GM12878 (cell line): ENCODE data around the gene RPL27A. TPM values are rescaled to one million over a fixed set of nuclear protein-coding genes. Genes with fewer than 3 reads are reported as not detected.
A peak's percentile ranks its signal among the peaks of the same experiment; 100 is the strongest.

ENCODE experiments used
- ATAC-seq: fragments of 200-7000 bp; cut with Tn5 transposase; 3 replicates; pipeline ENCODE4 v1.9.1; 2020; ENCODE audit warnings: mild to moderate bottlenecking, moderate library complexity
- BruUV-seq: library from RNA; stranded (reverse); fragments of 400-500 nt; replicated peaks from 2 replicates; lab custom pipeline; 2021; lab: Mats Ljungman, UMichigan
- CTCF ChIA-PET: fragments of 300-600 bp; sonication (Branson Sonifier 250); formaldehyde crosslinking; extraction: SDS; loops from one replicate; lab custom pipeline; 2021; ENCODE audit warnings: inconsistent platforms; lab: Yijun Ruan, JAX
- POLR2A ChIA-PET: fragments of 350-600 bp; formaldehyde crosslinking; extraction: SDS; loops from one replicate; lab custom pipeline; 2021; ENCODE audit warnings: inconsistent platforms; lab: Charles Lee
- RAD21 ChIA-PET: fragments of 300-600 bp; sonication (Branson Sonifier 250); formaldehyde crosslinking; loops from one replicate; lab custom pipeline; 2023; ENCODE audit warnings: antibody characterized with exemption; ENCODE audit not compliant: unreplicated experiment; lab: Charles Lee
- SMC1A ChIA-PET: fragments of 300-600 bp; sonication (Branson Sonifier 250); formaldehyde crosslinking; loops from one replicate; lab custom pipeline; 2023; ENCODE audit not compliant: unreplicated experiment, uncharacterized antibody; lab: Charles Lee
- DNase-seq: peaks from one replicate; pipeline ENCODE4 v3.0.0-alpha.2; 2011; ENCODE audit warnings: low read depth, low spot score
- FAIRE-seq: peaks from 3 replicates; lab custom pipeline; 2011; peaks lifted over from hg19 to GRCh38; lab: Jason Lieb, UNC
- H2AFZ ChIP-seq: 2 replicates; pipeline ENCODE4 v1.6.0; 2011; ENCODE audit warnings: low read depth, low read length, control low read depth; ENCODE audit not compliant: control insufficient read depth
- H3K27ac ChIP-seq: 2 replicates; pipeline ENCODE4 v1.5.1; 2011; ENCODE audit warnings: control low read depth; ENCODE audit not compliant: control insufficient read depth, insufficient read depth
- H3K27me3 ChIP-seq, 2 experiments: replicated peaks in 1 of 2; 2 replicates each; pipeline versions ENCODE4 v1.6.0 to v1.6.1; 2011; ENCODE audit warnings: low read length in 1 of 2; ENCODE audit not compliant: control insufficient read depth in 2 of 2, insufficient read depth in 2 of 2
- H3K36me3 ChIP-seq, 2 experiments: 2 replicates each; pipeline ENCODE4 v1.5.1; 2011; ENCODE audit warnings: low read length in 1 of 2; ENCODE audit not compliant: control insufficient read depth in 2 of 2, insufficient read depth in 2 of 2
- H3K4me1 ChIP-seq: 2 replicates; pipeline ENCODE4 v1.6.1; 2011; ENCODE audit warnings: mild to moderate bottlenecking, low read length, moderate library complexity, mixed read lengths; ENCODE audit not compliant: control insufficient read depth, insufficient read depth
- H3K4me2 ChIP-seq: 2 replicates; pipeline ENCODE4 v1.6.0; 2011; ENCODE audit warnings: control low read depth; ENCODE audit not compliant: control insufficient read depth, insufficient read depth
- H3K4me3 ChIP-seq: fragments of 200-600 bp; sonication (generic); 2 replicates; pipeline ENCODE4 v1.5.1; 2016
- H3K79me2 ChIP-seq: 2 replicates; pipeline ENCODE4 v1.6.0; 2011; ENCODE audit warnings: low read length; ENCODE audit not compliant: control insufficient read depth, insufficient read depth
- H3K9ac ChIP-seq: 2 replicates; pipeline ENCODE4 v1.8.0; 2011; ENCODE audit warnings: low read length, control low read depth, mixed read lengths; ENCODE audit not compliant: control insufficient read depth, insufficient read depth
- H3K9me3 ChIP-seq: replicated peaks from 3 replicates; pipeline ENCODE4 v1.5.1; 2011; ENCODE audit warnings: mild to moderate bottlenecking, low read length; ENCODE audit not compliant: control insufficient read depth, insufficient read depth
- H4K20me1 ChIP-seq: 2 replicates; pipeline ENCODE4 v1.6.0; 2011; ENCODE audit not compliant: control insufficient read depth, insufficient read depth
- CREB1 ChIP-seq: IDR thresholded peaks from 2 replicates; pipeline ENCODE4 v1.6.1; 2012; ENCODE audit warnings: low read depth, mild to moderate bottlenecking, inconsistent platforms
- CREM ChIP-seq: IDR thresholded peaks from 2 replicates; pipeline ENCODE4 v1.6.1; 2014; ENCODE audit warnings: antibody characterized with exemption, low read depth
- GATAD2B ChIP-seq: fragments of 450-650 bp; conservative IDR thresholded peaks from 2 replicates; pipeline ENCODE4 v1.6.1; 2017; ENCODE audit warnings: low read depth, mild to moderate bottlenecking, moderate library complexity
- IKZF1 ChIP-seq: fragments of 450-650 bp; conservative IDR thresholded peaks from 2 replicates; pipeline ENCODE4 v1.6.1; 2017; ENCODE audit warnings: antibody characterized with exemption, mild to moderate bottlenecking
- IKZF2 ChIP-seq, 2 experiments: fragments of 450-650 bp; IDR thresholded peaks; 2 replicates each; pipeline ENCODE4 v1.6.1; 2017; ENCODE audit warnings: mild to moderate bottlenecking in 2 of 2, moderate library complexity in 2 of 2
- JUND ChIP-seq: IDR thresholded peaks from 2 replicates; pipeline ENCODE4 v1.6.1; 2012; ENCODE audit warnings: low read depth, mild to moderate bottlenecking, low read length, improper control_type of control experiment, moderate library complexity
- LARP7 ChIP-seq: fragments of 450-650 bp; IDR thresholded peaks from 2 replicates; pipeline ENCODE4 v1.6.1; 2017; ENCODE audit warnings: mild to moderate bottlenecking
- MTA2 ChIP-seq: fragments of 450-650 bp; IDR thresholded peaks from 2 replicates; pipeline ENCODE4 v1.6.1; 2016; ENCODE audit warnings: low read depth, mild to moderate bottlenecking, moderate library complexity
- MTA3 ChIP-seq: IDR thresholded peaks from 2 replicates; pipeline ENCODE4 v1.6.1; 2012; ENCODE audit warnings: low read length, inconsistent platforms, borderline replicate concordance
- NFYB ChIP-seq: IDR thresholded peaks from 2 replicates; pipeline ENCODE4 v1.6.1; 2011; ENCODE audit warnings: low read depth, mild to moderate bottlenecking, low read length, improper control_type of control experiment, moderate library complexity; ENCODE audit not compliant: insufficient read depth
- NR2C1 ChIP-seq: fragments of 450-650 bp; IDR thresholded peaks from 2 replicates; pipeline ENCODE4 v1.6.1; 2017; ENCODE audit warnings: antibody characterized with exemption, mild to moderate bottlenecking, moderate library complexity
- POLR2AphosphoS5 ChIP-seq: IDR thresholded peaks from 2 replicates; pipeline ENCODE4 v1.6.1; 2011; ENCODE audit warnings: mild to moderate bottlenecking, low read length, inconsistent platforms
- RAD21 ChIP-seq: IDR thresholded peaks from 2 replicates; pipeline ENCODE4 v1.6.1; 2011; ENCODE audit warnings: mild to moderate bottlenecking, low read depth, low read length, moderate library complexity; ENCODE audit not compliant: insufficient read depth
- ZNF274 ChIP-seq: IDR thresholded peaks from one replicate; pipeline ENCODE4 v1.8.0; 2011; ENCODE audit not compliant: insufficient read length, insufficient read depth
- ZNF622 ChIP-seq: fragments of 450-650 bp; IDR thresholded peaks from 2 replicates; pipeline ENCODE4 v1.6.1; 2017; ENCODE audit warnings: mild to moderate bottlenecking, inconsistent platforms
- WGBS: methylation state at CpG from one replicate; pipeline ENCODE4 v1.1.6; 2016; ENCODE audit warnings: low lambda C conversion rate; ENCODE audit not compliant: insufficient replicate concordance, insufficient coverage; ENCODE audit errors: missing lambda C conversion rate; 5-methylcytosine and 5-hydroxymethylcytosine counted together
- in situ Hi-C: fragments of 300-500 bp; cut with MboI; formaldehyde crosslinking; loops from 9 replicates; pipeline ENCODE4 v1.14.3; 2018; ENCODE audit warnings: mixed read lengths
- intact Hi-C: fragments of 100-400 bp; cut with micrococcal nuclease; formaldehyde crosslinking; loops from one replicate; pipeline ENCODE4 v1.14.2; 2022; ENCODE audit not compliant: unreplicated experiment
- polyA plus RNA-seq, 11 experiments: library from polyadenylated mRNA; depleted of rRNA in 4 of 11; unstranded in 6 of 11; stranded (reverse) in 5 of 11; fragments of >200 nt; fragmentation: Nextera tagmentation in 4 of 11; fragmentation: Illumina TruSeq in 1 of 11; extraction: Ambion mirVana in 4 of 11; extraction: Trizol in 1 of 11; gene quantifications; 1 replicate in 1 of 11; 2 replicates in 10 of 11; pipeline versions ENCODE4 v1.2.1 to v1.2.3, GENCODE V29; 2011 to 2016; ENCODE audit warnings: inconsistent platforms in 2 of 11, missing spikeins in 2 of 11, low read depth in 1 of 11
- total RNA-seq, 4 experiments: library from RNA; depleted of rRNA in 3 of 4; stranded (reverse); fragments of >200 nt in 3 of 4; fragmentation: Illumina TruSeq in 1 of 4; extraction: Trizol in 1 of 4; gene quantifications; 2 replicates each; pipeline versions ENCODE4 v1.2.1 to v1.2.3, GENCODE V29; 2013 to 2021
- TF ChIP-seq, protein P1 (sequence below): IDR thresholded peaks from 2 replicates; pipeline ENCODE4 v1.6.1; 2012; ENCODE audit warnings: low read length, inconsistent platforms
- TF ChIP-seq, protein P2 (sequence below): fragments of 450-650 bp; IDR thresholded peaks from 2 replicates; pipeline ENCODE4 v1.6.1; 2017; ENCODE audit warnings: low read depth, mild to moderate bottlenecking, moderate library complexity
- TF ChIP-seq, protein P3 (sequence below): IDR thresholded peaks from 2 replicates; pipeline ENCODE4 v1.6.1; 2012; ENCODE audit warnings: low read depth, low read length, improper control_type of control experiment
- TF ChIP-seq, protein P4 (sequence below): fragments of 450-650 bp; conservative IDR thresholded peaks from 2 replicates; pipeline ENCODE4 v1.6.1; 2017; ENCODE audit warnings: mild to moderate bottlenecking, moderate library complexity

RPL27A gene
- total and polyA plus RNA-seq, 10 of the 15 experiments (the other 5 are each of a cell fraction or from before 2014, with no cell fraction given), result 978 to 4,776 (median 1,959) TPM

DNA sequence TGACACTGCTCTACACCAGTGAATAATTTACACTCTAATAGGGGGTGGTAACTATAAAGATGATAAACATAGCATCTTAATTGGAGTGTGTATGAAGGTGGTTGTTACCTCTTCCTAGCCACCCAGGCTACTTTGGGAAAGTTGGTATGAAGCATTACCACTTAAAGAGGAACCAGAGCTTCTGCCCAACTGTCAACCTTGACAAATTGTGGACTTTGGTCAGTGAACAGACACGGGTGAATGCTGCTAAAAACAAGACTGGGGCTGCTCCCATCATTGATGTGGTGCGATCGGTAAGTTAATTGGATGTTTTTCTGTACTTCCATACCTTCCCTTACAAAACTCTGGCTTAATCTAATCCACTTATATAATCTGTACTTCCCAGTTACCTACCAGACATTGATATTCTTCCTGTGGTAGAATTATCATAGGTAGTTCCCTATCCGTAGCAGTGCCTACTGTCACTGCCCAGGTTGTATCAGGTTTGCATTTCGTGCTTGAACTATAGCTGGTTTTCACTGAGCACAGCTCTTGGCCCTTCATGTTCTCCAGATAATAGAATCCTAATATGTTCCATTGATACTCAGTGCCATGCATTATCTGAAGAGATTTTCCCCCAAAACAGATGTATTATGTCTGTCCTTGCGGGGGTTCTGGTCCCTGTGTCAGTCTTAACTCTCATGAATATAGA, 2.2 kb downstream of the RPL27A start:
- RAD21 ChIA-PET, result no interaction called here
- Histone ChIP-seq H3K9me3 (no peaks in the 10 kb centered on the region), H3K27me3 (no peaks in the 10 kb centered on the region), H3K9ac (peak overlapping the region; percentile 100), H3K4me3 (peak overlapping the region; percentile 88), H3K4me1 (peaks cover 26% of the 10 kb centered on the region), H3K79me2 (peaks cover 65% of the 10 kb centered on the region), H3K4me2 (peak overlapping the region; percentile 81), H2AFZ (no peak overlapping the region), H3K27ac (peak overlapping the region; percentile 99), H4K20me1 (peaks cover 5% of the 10 kb centered on the region; the same call in 1 of the 2 replicates), H3K36me3 (peaks cover 8 to 22% of the 10 kb centered on the region in 2 experiments)
- POLR2A ChIA-PET, result no interaction called here
- intact Hi-C loops (loop anchor here (1.0 to 10.0 kb wide), 4 partner anchors 129 to 383 kb away; partner anchors contain the start of gene AKIP1), in situ Hi-C loops (loop anchor here (5.0 kb wide), 1 partner anchor 273 kb away; no protein-coding TSS in a partner anchor)
- ATAC-seq, result no peak
- FAIRE-seq, result no peak
- no peak for DNase-seq
- SMC1A ChIA-PET, result no interaction called here
- CTCF ChIA-PET, result no interaction called here
- WGBS, result 41% methylated on average over 6 of the region's 6 CpGs
- BruUV-seq, result no TSS peak
- TF ChIP-seq LARP7 (peak; percentile 24; the same call in 1 of the 2 replicates), POLR2AphosphoS5 (peak; percentile 53), MTA3 (no peak), RAD21 (no peak), ZNF274 (no peak), ZNF622 (no peak), CREB1 (no peak), MTA2 (peak; percentile 83), IKZF1 (peak; percentile 46; the same call in 1 of the 2 replicates), JUND (no peak), IKZF2 (IDR thresholded peaks at IDR 0.05) (peak; percentile 44 to 55; a peak in 1 of 4 replicates), GATAD2B (no peak), CREM (no peak), NR2C1 (no peak), NFYB (no peak)
- TF ChIP-seq, protein P1, sequence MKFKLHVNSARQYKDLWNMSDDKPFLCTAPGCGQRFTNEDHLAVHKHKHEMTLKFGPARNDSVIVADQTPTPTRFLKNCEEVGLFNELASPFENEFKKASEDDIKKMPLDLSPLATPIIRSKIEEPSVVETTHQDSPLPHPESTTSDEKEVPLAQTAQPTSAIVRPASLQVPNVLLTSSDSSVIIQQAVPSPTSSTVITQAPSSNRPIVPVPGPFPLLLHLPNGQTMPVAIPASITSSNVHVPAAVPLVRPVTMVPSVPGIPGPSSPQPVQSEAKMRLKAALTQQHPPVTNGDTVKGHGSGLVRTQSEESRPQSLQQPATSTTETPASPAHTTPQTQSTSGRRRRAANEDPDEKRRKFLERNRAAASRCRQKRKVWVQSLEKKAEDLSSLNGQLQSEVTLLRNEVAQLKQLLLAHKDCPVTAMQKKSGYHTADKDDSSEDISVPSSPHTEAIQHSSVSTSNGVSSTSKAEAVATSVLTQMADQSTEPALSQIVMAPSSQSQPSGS, result 0 out of 2 replicates have a peak, but pooled peaks have one; percentile 7
- TF ChIP-seq, protein P2, sequence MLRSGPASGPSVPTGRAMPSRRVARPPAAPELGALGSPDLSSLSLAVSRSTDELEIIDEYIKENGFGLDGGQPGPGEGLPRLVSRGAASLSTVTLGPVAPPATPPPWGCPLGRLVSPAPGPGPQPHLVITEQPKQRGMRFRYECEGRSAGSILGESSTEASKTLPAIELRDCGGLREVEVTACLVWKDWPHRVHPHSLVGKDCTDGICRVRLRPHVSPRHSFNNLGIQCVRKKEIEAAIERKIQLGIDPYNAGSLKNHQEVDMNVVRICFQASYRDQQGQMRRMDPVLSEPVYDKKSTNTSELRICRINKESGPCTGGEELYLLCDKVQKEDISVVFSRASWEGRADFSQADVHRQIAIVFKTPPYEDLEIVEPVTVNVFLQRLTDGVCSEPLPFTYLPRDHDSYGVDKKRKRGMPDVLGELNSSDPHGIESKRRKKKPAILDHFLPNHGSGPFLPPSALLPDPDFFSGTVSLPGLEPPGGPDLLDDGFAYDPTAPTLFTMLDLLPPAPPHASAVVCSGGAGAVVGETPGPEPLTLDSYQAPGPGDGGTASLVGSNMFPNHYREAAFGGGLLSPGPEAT, result peak; percentile 19; the same call in 1 of the 2 replicates
- TF ChIP-seq, protein P3, sequence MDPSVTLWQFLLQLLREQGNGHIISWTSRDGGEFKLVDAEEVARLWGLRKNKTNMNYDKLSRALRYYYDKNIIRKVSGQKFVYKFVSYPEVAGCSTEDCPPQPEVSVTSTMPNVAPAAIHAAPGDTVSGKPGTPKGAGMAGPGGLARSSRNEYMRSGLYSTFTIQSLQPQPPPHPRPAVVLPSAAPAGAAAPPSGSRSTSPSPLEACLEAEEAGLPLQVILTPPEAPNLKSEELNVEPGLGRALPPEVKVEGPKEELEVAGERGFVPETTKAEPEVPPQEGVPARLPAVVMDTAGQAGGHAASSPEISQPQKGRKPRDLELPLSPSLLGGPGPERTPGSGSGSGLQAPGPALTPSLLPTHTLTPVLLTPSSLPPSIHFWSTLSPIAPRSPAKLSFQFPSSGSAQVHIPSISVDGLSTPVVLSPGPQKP, result no peak
- TF ChIP-seq, protein P4, sequence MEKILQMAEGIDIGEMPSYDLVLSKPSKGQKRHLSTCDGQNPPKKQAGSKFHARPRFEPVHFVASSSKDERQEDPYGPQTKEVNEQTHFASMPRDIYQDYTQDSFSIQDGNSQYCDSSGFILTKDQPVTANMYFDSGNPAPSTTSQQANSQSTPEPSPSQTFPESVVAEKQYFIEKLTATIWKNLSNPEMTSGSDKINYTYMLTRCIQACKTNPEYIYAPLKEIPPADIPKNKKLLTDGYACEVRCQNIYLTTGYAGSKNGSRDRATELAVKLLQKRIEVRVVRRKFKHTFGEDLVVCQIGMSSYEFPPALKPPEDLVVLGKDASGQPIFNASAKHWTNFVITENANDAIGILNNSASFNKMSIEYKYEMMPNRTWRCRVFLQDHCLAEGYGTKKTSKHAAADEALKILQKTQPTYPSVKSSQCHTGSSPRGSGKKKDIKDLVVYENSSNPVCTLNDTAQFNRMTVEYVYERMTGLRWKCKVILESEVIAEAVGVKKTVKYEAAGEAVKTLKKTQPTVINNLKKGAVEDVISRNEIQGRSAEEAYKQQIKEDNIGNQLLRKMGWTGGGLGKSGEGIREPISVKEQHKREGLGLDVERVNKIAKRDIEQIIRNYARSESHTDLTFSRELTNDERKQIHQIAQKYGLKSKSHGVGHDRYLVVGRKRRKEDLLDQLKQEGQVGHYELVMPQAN, result 0 out of 2 replicates have a peak, but pooled peaks have one; percentile 4
